ENCODE results near the gene TTC13. TPM values are rescaled to one million over a fixed set of nuclear protein-coding genes. Genes with fewer than 3 reads are reported as not detected.

Gene TTC13
- total RNA-seq, 1 donor = 15.1 TPM

- peak; percentile 8 for DNase-seq (ENCODE audit: low read depth)
- no peak overlapping the region for H3K4me3 ChIP-seq (ENCODE audit: low read depth, low read length)
- TF ChIP-seq, protein P1, sequence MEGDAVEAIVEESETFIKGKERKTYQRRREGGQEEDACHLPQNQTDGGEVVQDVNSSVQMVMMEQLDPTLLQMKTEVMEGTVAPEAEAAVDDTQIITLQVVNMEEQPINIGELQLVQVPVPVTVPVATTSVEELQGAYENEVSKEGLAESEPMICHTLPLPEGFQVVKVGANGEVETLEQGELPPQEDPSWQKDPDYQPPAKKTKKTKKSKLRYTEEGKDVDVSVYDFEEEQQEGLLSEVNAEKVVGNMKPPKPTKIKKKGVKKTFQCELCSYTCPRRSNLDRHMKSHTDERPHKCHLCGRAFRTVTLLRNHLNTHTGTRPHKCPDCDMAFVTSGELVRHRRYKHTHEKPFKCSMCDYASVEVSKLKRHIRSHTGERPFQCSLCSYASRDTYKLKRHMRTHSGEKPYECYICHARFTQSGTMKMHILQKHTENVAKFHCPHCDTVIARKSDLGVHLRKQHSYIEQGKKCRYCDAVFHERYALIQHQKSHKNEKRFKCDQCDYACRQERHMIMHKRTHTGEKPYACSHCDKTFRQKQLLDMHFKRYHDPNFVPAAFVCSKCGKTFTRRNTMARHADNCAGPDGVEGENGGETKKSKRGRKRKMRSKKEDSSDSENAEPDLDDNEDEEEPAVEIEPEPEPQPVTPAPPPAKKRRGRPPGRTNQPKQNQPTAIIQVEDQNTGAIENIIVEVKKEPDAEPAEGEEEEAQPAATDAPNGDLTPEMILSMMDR (IDR thresholded peaks at IDR 0.05; ENCODE audit: insufficient read depth, low read length) = no peak
Measured at GRCh38 chr1:230972855-230973271, 5.8 kb downstream of the TTC13 start.

DNA sequence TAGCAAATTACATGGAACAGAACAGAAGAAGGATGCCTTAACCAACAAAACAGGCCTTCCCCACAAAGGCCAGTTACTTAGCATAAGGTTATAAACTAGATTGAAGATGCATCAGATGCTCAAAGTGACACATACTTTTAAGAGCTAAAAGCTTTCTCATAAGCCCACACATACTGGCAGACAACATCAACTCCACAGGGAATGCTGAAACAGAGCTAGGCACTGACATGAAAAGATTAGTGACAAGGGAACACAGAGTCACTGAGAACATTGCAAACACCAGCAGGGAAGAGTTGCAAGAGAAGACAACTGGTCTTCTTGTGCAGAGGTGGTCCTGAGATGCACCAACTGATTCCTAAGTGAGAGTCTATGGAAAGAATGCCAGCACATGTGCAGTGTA, 6.9 kb downstream of the TTC13 start:
- no peak for DNase-seq (ENCODE audit: low read depth)
- H3K4me3 ChIP-seq (ENCODE audit: low read depth, low read length) = no peak overlapping the region
- TF ChIP-seq, protein P1 (IDR thresholded peaks at IDR 0.05; ENCODE audit: insufficient read depth, low read length) = no peak

DNA sequence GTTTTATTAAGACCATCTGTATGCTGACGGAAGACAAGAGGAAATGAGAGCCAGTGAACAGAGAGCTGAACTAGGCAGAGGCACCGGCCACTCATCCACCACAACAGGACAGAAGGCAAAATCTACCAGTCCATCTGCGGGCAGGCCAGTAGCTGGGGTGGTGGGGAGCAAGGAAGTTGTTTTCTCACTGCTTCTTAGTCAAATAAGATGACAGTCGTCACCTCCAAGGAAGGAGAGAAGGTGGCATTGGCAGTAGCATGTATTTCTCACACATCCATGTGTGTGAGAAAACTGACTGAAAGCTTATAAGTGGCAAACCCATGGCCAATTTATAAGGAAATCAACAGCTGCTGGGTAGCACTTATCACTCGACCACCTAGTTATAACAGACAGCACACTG, 8.2 kb downstream of the TTC13 start:
- TF ChIP-seq, protein P1 (IDR thresholded peaks at IDR 0.05; ENCODE audit: insufficient read depth, low read length) = no peak
- DNase-seq (ENCODE audit: low read depth) = no peak
- H3K4me3 ChIP-seq (ENCODE audit: low read depth, low read length) = no peak overlapping the region

DNA sequence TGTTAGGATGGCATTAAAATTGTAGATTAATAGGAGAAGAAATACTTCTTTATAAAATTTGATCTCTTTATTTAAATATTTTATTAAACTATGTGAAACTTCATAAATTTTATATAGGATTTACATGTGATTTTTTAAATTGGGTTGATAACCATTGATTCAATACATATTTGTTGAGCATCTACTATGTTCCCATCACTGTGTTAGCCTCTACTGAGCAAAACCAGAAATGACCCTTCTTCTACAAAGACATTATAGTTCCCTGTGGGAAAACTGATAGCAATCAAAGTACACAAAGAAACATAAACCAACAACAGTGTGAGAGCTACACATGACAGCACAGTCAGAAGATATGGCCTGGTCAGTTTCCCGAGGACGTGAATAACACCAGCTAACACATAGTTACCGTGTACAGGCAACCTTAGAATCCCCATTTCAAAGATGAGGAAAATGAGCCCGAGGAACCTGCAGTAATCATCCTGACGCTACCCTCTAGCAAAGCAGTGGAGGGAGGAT, 12.2 kb downstream of the TTC13 start:
- TF ChIP-seq, protein P1 (IDR thresholded peaks at IDR 0.05; ENCODE audit: insufficient read depth, low read length) = no peak
- no peak overlapping the region for H3K4me3 ChIP-seq (ENCODE audit: low read depth, low read length)
- no peak for DNase-seq (ENCODE audit: low read depth)

DNA sequence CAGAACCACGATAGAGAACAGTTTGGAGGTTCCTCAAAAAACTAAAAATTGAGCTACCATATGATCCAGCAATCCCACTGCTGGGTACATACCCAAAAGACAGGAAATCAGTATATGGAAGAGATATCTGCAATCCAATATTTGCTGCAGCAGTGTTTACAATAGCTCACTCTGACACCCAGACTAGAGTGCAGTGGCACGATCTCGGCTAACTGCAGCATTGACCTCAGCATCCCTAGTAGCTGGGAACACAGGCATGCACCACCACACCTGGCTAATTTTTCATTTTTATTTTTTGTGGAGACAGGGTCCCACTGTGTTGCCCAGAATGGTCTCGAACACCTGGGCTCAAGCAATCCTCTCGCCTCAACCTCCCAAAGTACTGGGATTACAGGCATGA, 13.1 kb downstream of the TTC13 start:
- H3K4me3 ChIP-seq (ENCODE audit: low read depth, low read length) = no peak overlapping the region
- TF ChIP-seq, protein P1 (IDR thresholded peaks at IDR 0.05; ENCODE audit: insufficient read depth, low read length) = no peak
- no peak for DNase-seq (ENCODE audit: low read depth)

DNA sequence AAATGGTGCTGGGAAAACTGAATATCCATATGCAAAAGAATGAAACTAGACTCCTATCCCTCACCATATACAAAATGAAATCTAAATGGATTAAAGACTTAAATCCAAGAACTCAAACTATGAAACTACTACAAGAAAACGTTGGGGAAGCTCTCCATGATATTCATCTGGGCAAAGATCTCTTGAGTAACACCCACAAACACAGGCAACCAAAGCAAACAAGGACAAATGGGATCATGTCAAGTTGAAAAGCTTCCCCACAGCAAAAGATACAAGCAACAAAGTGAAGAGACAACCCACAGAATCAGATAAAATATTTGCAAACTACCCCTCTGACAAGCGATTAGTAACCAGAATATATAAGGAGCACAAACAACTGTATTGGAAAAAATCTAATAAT, 13.8 kb downstream of the TTC13 start:
- DNase-seq (ENCODE audit: low read depth) = no peak
- H3K4me3 ChIP-seq (ENCODE audit: low read depth, low read length) = no peak overlapping the region
- TF ChIP-seq, protein P1 (IDR thresholded peaks at IDR 0.05; ENCODE audit: insufficient read depth, low read length) = no peak

DNA sequence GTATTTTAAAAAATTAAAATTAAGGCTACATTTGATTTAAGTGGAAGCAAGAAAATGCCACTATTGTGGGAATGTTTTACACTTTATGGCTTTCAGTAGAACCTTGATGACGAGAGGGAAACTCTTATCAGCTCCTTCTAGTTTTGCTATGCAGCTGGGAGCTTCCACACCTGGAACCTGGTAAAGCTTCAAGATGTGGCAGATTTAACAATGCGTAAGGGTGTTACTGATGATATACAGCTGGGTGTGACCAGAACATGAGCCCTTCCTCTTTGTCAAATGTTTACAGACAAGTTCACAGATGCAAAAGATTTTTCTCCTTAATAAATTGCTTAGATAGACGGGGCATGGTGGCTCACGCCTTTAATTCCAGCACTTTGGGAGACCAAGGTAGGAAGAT, 20.3 kb downstream of the TTC13 start:
- DNase-seq (ENCODE audit: low read depth) = no peak
- TF ChIP-seq, protein P1 (IDR thresholded peaks at IDR 0.05; ENCODE audit: insufficient read depth, low read length) = no peak
- no peak overlapping the region for H3K4me3 ChIP-seq (ENCODE audit: low read depth, low read length)
